Activated CD8-positive, alpha-beta memory T cell treated with anti-CD3 and anti-CD28 coated beads for 24 hours (primary cell): ENCODE results near the gene ARHGAP24.
"Not testable (repeated sequence)": the region's sequence is repeated elsewhere in the genome, so short reads cannot be mapped to it uniquely, and the experiment has no call there.

Experiments used
- DNase-seq: peaks from one replicate; pipeline ENCODE4 v3.0.0-alpha.2; 2020

ARHGAP24 gene

GRCh38 chr4:85873566-85873965, 398.6 kb downstream of the ARHGAP24 start:
- DNase-seq = no peak

DNA sequence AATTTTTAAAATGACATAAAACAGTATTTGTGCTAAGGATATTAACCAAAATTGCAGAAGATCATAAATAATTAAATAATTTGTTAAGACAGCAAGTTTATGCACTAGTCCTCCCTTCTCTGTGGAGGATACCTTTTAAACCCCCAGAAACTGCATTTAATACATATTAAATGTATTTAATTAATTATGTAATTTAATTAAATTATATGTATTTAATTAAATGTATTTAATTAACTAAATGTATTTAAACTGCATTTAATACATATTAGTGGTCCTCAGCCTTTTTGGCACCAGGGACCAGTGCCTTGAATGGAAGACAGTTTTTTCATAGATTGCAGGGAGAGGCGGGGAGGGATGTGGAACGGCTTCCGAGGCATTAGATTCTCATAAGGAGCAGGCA, 404.6 kb downstream of the ARHGAP24 start:
- DNase-seq = no peak

GRCh38 chr4:85883180-85883579, 408.2 kb downstream of the ARHGAP24 start:
- no peak for DNase-seq

GRCh38 chr4:85884251-85884650, 409.3 kb downstream of the ARHGAP24 start:
- DNase-seq = no peak

DNA sequence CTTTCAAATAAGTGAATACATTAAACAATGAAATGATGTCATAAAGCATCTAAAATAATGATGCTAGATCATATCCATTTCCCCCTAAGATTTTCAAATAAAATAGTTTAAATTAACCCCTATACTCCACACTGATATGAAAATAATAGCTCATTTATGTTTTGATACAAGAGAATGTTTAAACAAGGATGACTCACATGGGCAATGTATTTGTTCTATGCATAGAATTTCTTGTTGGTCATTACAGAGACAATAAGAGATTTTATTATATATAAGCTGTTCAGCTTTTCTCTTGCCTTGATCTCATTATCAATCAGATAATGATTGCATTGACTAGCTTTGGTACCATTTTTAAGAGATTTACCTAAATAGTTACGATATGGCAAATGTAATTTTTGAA, 411.7 kb downstream of the ARHGAP24 start:
- no peak for DNase-seq

- no peak for DNase-seq
Measured at GRCh38 chr4:85889314-85889713, 414.4 kb downstream of the ARHGAP24 start.

DNA sequence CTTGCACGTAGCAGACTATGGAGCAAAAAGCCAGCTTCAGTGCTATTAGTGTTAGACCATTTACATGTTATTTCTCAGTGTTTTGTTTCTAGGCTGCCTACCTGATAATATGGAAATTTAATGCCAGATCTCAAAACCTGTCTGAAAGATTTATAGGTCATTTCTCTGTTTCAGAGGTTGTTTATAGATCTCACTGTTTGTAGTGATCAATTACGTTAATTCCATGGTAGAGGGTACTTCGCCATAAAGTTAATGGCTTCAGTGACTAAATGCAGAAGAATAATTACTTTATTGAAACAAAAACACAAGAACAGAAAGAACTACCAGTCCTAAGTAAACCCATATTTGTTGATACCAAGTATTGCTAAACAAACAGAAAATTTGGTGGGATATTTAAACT, 420.8 kb downstream of the ARHGAP24 start:
- no peak for DNase-seq

DNA sequence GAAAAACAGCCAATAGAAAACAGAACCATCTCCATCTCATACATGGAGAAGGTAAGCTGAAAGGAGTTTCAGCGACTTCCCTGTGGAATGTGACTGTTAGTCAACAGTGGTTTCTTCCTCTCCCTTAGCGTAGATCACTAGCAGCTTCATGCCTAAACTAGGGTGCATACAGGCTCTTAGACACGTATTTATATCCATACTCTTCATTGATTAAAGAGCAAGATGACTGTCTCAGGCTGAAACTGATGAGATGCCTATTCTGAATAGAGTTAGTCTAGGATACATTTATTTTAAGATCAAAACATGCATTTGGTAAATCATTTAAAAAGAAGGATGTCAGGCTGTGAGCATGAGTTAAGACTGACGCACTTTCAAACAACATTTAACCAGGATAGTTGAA, 423.3 kb downstream of the ARHGAP24 start:
- DNase-seq = no peak

- no peak for DNase-seq
Measured at GRCh38 chr4:85901500-85901899, 426.6 kb downstream of the ARHGAP24 start.

- DNase-seq = not testable (repeated sequence)
Measured at GRCh38 chr4:85902647-85903046, 427.7 kb downstream of the ARHGAP24 start.

- DNase-seq = no peak
Measured at GRCh38 chr4:85905761-85906160, 430.8 kb downstream of the ARHGAP24 start.

- DNase-seq = no peak
Measured at GRCh38 chr4:85907001-85907400, 432.1 kb downstream of the ARHGAP24 start.

GRCh38 chr4:85909851-85910250, 434.9 kb downstream of the ARHGAP24 start:
- no peak for DNase-seq

DNA sequence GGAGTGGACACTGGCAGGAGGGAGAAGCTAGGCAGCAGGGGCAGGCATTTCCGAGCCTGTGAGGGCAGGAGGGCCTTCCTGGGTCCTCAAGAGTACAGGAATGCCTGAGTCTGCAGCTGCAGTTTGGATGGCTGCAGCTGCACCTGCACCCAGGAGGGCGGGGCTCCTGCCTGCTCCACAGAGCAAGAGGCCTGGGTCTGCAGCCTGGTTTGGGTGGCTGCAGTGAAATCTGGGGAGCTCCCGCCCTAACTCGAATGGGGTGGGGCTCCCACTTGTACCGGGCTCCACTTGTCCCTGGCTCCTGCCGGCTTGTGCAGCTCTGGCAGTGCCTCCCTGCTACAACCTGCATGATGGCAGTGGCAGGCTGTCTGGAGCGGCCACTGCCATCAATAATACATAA, 436.0 kb downstream of the ARHGAP24 start:
- DNase-seq = no peak

- DNase-seq = no peak
Measured at GRCh38 chr4:85913931-85914694, 439.2 kb downstream of the ARHGAP24 start.

DNA sequence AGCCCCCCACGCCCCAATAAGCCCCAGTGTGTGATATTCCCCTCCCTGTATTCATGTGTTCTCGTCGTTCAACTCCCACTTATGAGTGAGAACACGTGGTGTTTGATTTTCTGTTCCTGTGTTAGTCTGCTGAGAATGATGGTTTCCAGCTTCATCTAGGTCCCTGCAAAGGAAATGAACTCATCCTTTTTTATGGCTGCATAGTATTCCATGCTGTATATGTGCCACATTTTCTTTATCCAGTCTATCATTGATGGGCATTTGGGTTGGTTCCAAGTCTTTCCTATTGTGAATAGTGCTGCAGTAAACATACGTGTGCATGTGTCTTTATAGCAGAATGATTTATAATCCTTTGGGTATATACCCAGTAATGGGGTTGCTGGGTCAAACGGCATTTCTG, 440.6 kb downstream of the ARHGAP24 start:
- not testable (repeated sequence) for DNase-seq

DNA sequence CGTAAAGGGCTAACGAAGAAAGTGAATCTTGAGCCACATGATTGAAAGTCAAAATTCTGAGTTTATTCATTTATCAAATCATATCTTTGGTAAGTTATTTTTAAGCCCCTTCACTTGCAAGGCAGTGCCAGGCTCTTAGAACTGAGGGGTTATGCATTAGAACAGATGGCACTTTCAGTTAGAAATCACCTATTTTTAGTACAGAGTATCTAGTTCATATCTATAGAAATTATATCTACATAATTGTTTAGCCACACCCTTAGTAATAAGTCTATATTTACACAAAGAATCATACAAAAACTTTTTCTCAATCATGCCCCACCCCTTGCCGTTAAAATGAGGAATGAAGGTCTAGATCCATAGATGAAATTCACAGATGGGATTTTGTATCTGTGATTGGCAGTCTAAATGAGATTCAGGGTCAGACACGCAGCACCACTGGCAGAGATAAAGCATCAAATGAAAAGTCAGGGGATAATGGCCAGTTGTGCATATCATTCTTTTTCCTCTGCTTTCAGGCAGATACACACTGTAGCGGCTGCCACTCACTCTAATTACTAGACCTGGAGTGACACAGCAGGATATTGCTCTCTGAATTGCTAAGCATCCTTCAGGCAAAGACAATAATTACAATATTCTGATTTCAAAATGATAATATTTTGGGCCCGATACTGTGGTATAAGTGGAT, 444.4 kb downstream of the ARHGAP24 start:
- no peak for DNase-seq

- DNase-seq = no peak
Measured at GRCh38 chr4:85925071-85925470, 450.1 kb downstream of the ARHGAP24 start.

DNA sequence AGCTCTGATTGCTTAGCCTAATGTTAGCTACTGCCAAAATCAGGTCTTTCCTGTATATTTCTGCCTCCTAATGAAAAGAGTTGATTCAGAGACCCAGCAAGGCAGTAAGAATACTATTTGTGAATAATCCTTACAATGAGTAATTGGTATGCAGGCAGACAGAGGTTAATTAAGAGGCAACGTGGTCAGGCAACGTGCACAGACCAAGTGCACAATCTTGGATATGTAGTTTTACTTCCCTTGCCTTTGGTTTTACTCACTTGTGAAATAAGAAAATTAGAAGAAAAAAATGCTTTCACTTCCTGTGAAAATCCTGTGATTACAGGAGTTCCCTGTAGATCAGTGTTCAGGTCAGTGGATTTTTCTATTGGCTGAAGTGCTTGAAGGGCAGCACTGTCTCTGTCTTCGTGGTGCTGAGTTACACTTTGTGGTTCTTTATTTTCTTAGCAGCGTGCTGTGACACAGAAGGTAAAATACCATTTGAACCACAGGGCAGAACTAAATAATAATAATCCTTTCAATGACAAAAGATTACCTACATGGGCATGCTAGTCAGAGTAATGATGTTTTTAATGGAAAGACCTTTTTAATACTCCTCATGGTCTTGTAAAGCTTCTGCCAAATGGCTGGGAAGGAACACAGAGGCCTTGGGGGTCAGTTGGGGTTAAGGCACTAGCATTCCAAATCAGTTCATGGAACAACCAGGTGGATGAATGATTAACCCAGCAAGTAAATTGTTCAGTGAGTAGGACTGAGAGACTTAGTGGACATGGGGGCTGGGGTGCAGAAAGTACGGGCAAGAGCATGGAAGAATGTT, 454.0 kb downstream of the ARHGAP24 start:
- no peak for DNase-seq

DNA sequence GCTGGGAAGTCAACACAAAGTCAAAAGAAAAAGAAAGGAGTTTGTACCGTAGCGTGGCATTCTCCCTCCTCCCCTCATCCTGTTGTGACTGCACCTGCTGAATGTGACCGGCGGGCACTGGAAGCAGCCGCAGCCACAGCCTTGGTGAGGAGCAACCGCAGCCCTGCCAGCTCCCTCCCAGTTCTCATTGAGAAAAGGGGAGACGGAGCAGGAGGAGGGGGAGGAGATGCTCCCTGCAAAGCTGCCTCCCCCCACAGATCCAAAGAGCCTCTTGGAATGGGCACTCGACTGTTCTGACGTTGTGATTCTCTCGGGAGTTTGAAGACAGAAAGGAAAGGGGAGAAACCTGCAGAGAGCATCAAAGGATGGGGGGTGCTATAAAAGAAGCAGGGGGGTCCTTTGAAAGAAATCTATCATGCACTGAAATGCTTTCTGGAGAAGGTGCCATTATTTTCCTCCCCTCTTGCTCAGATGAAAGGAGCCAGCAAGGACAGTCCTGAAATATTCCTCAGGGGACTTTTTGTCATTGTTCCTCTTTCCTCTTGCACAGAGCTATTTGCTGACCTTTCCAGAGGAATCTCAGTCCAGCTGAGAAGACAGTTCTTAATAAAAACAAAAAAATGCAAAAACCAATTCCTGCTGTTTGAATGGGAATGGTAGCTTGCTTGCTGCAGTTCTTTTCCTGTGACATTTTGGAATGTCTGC, 455.2 kb downstream of the ARHGAP24 start:
- DNase-seq = no peak

- DNase-seq = no peak
Measured at GRCh38 chr4:85932500-85933290, 457.7 kb downstream of the ARHGAP24 start.

DNA sequence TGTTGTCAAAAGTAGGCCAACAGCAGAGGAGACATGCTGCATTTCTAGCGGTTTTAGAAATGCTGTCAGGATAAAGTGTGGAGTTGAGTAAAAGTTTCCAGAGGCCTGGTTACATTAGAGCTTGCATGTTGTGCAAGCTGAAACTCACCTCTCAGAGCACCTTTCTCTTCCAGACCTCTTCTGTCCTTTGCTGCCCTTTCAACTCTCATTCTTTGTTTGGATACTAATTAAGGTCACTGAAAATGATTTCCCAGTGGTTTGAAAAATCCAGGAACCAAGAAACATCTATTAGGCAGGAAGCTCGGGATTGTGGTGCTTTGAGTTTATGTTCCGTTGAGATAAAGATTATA, 458.3 kb downstream of the ARHGAP24 start:
- DNase-seq = no peak
